ENCODE measurements around the gene KRT33A. TPM values are rescaled to one million over a fixed set of nuclear protein-coding genes. Genes with fewer than 3 reads are reported as not detected.

KRT33A gene
- total RNA-seq, 1 experiment from 2014 or later: not detected

DNA sequence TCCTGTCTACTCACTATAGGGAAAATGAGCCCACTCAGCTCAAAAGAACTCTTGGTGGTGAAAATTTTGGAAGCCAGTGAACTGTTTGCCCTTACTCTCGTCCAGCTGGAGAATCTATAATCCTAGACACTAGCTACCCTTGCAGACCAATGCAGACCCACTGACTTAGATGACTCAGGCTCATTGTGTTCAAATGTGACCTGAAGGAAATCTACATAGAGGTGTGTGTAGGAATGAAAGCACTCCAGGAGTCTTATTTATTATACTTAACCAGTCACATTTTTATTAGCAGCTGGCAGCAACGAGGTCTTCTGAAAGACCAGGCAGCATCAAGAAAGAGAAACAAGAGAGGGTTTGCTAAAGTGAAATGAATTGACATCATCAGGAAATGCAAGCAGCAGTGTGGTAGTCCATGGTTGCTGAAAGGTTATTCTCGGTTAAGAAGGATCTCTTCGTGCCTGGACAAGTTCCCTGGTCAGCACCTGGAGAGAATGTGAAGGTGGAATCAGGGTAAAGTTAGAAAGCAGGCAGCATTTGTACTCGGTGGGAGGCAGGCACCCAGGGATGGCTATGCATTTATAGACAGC lies 49.3 kb downstream of the KRT33A start:
- Histone ChIP-seq H3K4me3 (no peak overlapping the region), H3K27me3 (no peaks in the 10 kb centered on the region), H3K9me3 (peaks cover 5% of the 10 kb centered on the region; the same call in 1 of the 2 replicates), H3K36me3 (no peaks in the 10 kb centered on the region)
- no peak for DNase-seq

DNA sequence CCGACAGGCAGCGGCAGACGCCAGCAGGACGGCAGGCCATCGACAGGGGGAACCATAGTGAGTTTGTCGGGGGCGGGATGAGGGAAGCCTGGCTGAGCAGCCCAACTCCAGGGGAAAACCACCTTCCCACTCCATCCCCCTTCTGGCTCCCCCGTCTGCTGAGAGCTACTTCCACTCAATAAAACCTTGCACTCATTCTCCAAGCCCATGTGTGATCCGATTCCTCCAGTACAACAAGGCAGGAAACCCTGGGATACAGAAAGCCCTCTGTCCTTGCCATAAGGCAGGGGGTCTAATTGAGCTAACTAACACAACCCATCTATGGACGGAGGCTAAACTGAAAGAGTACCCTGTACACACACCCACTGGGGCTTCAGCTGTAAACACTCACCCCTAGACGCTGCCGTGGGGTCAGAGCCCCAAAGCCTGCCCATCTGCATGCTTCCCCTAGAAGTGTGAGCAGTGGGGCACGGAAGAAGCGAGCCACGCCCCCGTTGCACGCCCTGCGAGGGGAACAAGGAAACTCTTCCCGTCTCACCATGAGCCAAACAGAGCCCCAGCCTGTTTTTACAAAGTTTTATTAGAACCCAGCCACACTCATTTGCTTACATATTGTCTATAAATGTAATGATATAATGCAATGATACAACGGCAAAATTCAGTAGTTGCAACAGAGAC lies 52.0 kb downstream of the KRT33A start:
- DNase-seq: no peak
- no peaks in the 10 kb centered on the region for H3K27me3 ChIP-seq
- H3K36me3 ChIP-seq: no peaks in the 10 kb centered on the region
- no peak overlapping the region for H3K4me3 ChIP-seq
- H3K9me3 ChIP-seq: peaks cover 5% of the 10 kb centered on the region; the same call in 1 of the 2 replicates

DNA sequence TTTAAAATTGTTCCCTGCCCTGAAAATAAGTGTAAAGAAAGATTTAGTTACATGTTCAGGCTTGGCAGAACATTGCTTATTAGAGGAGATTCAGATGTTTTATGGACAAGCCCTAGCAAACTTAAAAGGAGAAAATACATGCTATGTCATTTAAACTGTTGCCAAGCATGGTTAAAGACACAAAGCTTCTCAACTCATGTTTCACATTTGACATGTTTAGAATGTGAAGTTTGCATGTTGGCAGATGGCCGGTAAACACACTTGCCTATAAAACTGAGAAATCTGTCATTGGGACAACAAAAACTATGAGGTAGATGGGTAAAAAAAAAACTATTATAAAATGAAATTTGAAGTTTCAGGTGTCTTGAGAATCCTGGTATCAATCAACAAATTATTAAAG lies 53.8 kb downstream of the KRT33A start:
- H3K27me3 ChIP-seq: no peaks in the 10 kb centered on the region
- no peaks in the 10 kb centered on the region for H3K36me3 ChIP-seq
- H3K4me3 ChIP-seq: no peak overlapping the region
- no peak for DNase-seq
- peaks cover 3% of the 10 kb centered on the region; the same call in 1 of the 2 replicates for H3K9me3 ChIP-seq

Other genes with a start within 250 kb of the KRT33A start
- gene KRTAP4-16, start 248.6 kb downstream of the KRT33A start, total RNA-seq (2014; rRNA removed; shearing (Covaris generic); ENCODE audit: low replicate concordance): not detected in 2 replicates
- gene KRTAP4-9, start 245.4 kb downstream of the KRT33A start, total RNA-seq (2014; rRNA removed; shearing (Covaris generic); ENCODE audit: low replicate concordance): not detected in 2 replicates
- gene KRTAP4-11, start 232.5 kb downstream of the KRT33A start, total RNA-seq (2014; rRNA removed; shearing (Covaris generic); ENCODE audit: low replicate concordance): not detected in 2 replicates
- gene KRTAP4-12, start 226.6 kb downstream of the KRT33A start, total RNA-seq (2014; rRNA removed; shearing (Covaris generic); ENCODE audit: low replicate concordance): not detected in 2 replicates
- not detected in 2 replicates for gene KRTAP4-6, start 210.3 kb downstream of the KRT33A start, total RNA-seq (2014; rRNA removed; shearing (Covaris generic); ENCODE audit: low replicate concordance)
- not detected in 2 replicates for gene KRTAP4-5, start 201.0 kb downstream of the KRT33A start, total RNA-seq (2014; rRNA removed; shearing (Covaris generic); ENCODE audit: low replicate concordance)
- gene KRTAP4-4, start 190.1 kb downstream of the KRT33A start, total RNA-seq (2014; rRNA removed; shearing (Covaris generic); ENCODE audit: low replicate concordance): not detected in 2 replicates
- gene KRTAP4-3, start 182.6 kb downstream of the KRT33A start, total RNA-seq (2014; rRNA removed; shearing (Covaris generic); ENCODE audit: low replicate concordance): not detected in 2 replicates
- not detected in 2 replicates for gene KRTAP4-2, start 172.6 kb downstream of the KRT33A start, total RNA-seq (2014; rRNA removed; shearing (Covaris generic); ENCODE audit: low replicate concordance)
- not detected in 2 replicates for gene KRTAP4-1, start 165.9 kb downstream of the KRT33A start, total RNA-seq (2014; rRNA removed; shearing (Covaris generic); ENCODE audit: low replicate concordance)
- not detected in 2 replicates for gene KRTAP9-1, start 160.9 kb downstream of the KRT33A start, total RNA-seq (2014; rRNA removed; shearing (Covaris generic); ENCODE audit: low replicate concordance)
- gene KRTAP9-2, start 124.2 kb downstream of the KRT33A start, total RNA-seq (2014; rRNA removed; shearing (Covaris generic); ENCODE audit: low replicate concordance): not detected in 2 replicates
- gene KRTAP9-3, start 118.4 kb downstream of the KRT33A start, total RNA-seq (2014; rRNA removed; shearing (Covaris generic); ENCODE audit: low replicate concordance): not detected in 2 replicates
- gene KRTAP9-8, start 112.8 kb downstream of the KRT33A start, total RNA-seq (2014; rRNA removed; shearing (Covaris generic); ENCODE audit: low replicate concordance): not detected in 2 replicates
- gene KRTAP9-4, start 101.1 kb downstream of the KRT33A start, total RNA-seq (2014; rRNA removed; shearing (Covaris generic); ENCODE audit: low replicate concordance): not detected in 2 replicates
- not detected in 2 replicates for gene KRTAP9-9, start 95.4 kb downstream of the KRT33A start, total RNA-seq (2014; rRNA removed; shearing (Covaris generic); ENCODE audit: low replicate concordance)
- not detected in 2 replicates for gene KRTAP9-6, start 85.5 kb downstream of the KRT33A start, total RNA-seq (2014; rRNA removed; shearing (Covaris generic); ENCODE audit: low replicate concordance)
- not detected in 2 replicates for gene KRTAP9-7, start 75.1 kb downstream of the KRT33A start, total RNA-seq (2014; rRNA removed; shearing (Covaris generic); ENCODE audit: low replicate concordance)
- gene KRTAP29-1, start 48.0 kb downstream of the KRT33A start, total RNA-seq (2014; rRNA removed; shearing (Covaris generic); ENCODE audit: low replicate concordance): not detected in 2 replicates
- gene KRTAP16-1, start 41.5 kb downstream of the KRT33A start, total RNA-seq (2014; rRNA removed; shearing (Covaris generic); ENCODE audit: low replicate concordance): not detected in 2 replicates
- gene KRTAP17-1, start 35.1 kb downstream of the KRT33A start, total RNA-seq (2014; rRNA removed; shearing (Covaris generic); ENCODE audit: low replicate concordance): not detected in 2 replicates
- gene KRT33B, start 19.0 kb upstream of the KRT33A start, total RNA-seq (2014; rRNA removed; shearing (Covaris generic); ENCODE audit: low replicate concordance): 0.17 and 2.0 TPM in 2 replicates
- gene KRT34, start 31.5 kb upstream of the KRT33A start, total RNA-seq (2014; rRNA removed; shearing (Covaris generic); ENCODE audit: low replicate concordance): 0.49 TPM in 1 of 2 replicates, not detected in the other
- gene KRT31, start 46.8 kb upstream of the KRT33A start, total RNA-seq (2014; rRNA removed; shearing (Covaris generic); ENCODE audit: low replicate concordance): not detected in 2 replicates
- not detected in 2 replicates for gene KRT37, start 73.8 kb upstream of the KRT33A start, total RNA-seq (2014; rRNA removed; shearing (Covaris generic); ENCODE audit: low replicate concordance)
- 0.17 TPM in 1 of 2 replicates, not detected in the other for gene KRT38, start 90.2 kb upstream of the KRT33A start, total RNA-seq (2014; rRNA removed; shearing (Covaris generic); ENCODE audit: low replicate concordance)
- gene KRT32, start 116.6 kb upstream of the KRT33A start, total RNA-seq (2014; rRNA removed; shearing (Covaris generic); ENCODE audit: low replicate concordance): 0.72 TPM in 1 of 2 replicates, not detected in the other
- 0.33 TPM in 1 of 2 replicates, not detected in the other for gene KRT35, start 130.3 kb upstream of the KRT33A start, total RNA-seq (2014; rRNA removed; shearing (Covaris generic); ENCODE audit: low replicate concordance)
- gene KRT36, start 139.1 kb upstream of the KRT33A start, total RNA-seq (2014; rRNA removed; shearing (Covaris generic); ENCODE audit: low replicate concordance): 0.20 TPM in 1 of 2 replicates, not detected in the other
- 3.8 and 4.0 TPM in 2 replicates for gene KRT13, start 154.8 kb upstream of the KRT33A start, total RNA-seq (2014; rRNA removed; shearing (Covaris generic); ENCODE audit: low replicate concordance)
- 38.4 and 82.2 TPM in 2 replicates for gene KRT15, start 168.1 kb upstream of the KRT33A start, total RNA-seq (2014; rRNA removed; shearing (Covaris generic); ENCODE audit: low replicate concordance)
- 20.7 and 46.3 TPM in 2 replicates for gene KRT19, start 177.5 kb upstream of the KRT33A start, total RNA-seq (2014; rRNA removed; shearing (Covaris generic); ENCODE audit: low replicate concordance)
- gene KRT9, start 221.2 kb upstream of the KRT33A start, total RNA-seq (2014; rRNA removed; shearing (Covaris generic); ENCODE audit: low replicate concordance): not detected in 2 replicates
- gene KRT14, start 236.1 kb upstream of the KRT33A start, total RNA-seq (2014; rRNA removed; shearing (Covaris generic); ENCODE audit: low replicate concordance): 6.1 and 7.9 TPM in 2 replicates